Stimulated activated CD8-positive, alpha-beta memory T cell treated with anti-CD3 and anti-CD28 coated beads, Interleukin-7, amount 100 ng/mL, for 48 hours (primary cell): ENCODE data around the gene PROSER2.
A peak's percentile ranks its signal among the peaks of the same experiment; 100 is the strongest.

ENCODE experiments used
- DNase-seq, 2 donors: peaks; one replicate each; pipeline ENCODE4 v3.0.0-alpha.2; 2020; ENCODE audit warnings: low read depth in 1 of 2; ENCODE audit errors: extremely low read depth in 1 of 2

PROSER2 gene

DNA sequence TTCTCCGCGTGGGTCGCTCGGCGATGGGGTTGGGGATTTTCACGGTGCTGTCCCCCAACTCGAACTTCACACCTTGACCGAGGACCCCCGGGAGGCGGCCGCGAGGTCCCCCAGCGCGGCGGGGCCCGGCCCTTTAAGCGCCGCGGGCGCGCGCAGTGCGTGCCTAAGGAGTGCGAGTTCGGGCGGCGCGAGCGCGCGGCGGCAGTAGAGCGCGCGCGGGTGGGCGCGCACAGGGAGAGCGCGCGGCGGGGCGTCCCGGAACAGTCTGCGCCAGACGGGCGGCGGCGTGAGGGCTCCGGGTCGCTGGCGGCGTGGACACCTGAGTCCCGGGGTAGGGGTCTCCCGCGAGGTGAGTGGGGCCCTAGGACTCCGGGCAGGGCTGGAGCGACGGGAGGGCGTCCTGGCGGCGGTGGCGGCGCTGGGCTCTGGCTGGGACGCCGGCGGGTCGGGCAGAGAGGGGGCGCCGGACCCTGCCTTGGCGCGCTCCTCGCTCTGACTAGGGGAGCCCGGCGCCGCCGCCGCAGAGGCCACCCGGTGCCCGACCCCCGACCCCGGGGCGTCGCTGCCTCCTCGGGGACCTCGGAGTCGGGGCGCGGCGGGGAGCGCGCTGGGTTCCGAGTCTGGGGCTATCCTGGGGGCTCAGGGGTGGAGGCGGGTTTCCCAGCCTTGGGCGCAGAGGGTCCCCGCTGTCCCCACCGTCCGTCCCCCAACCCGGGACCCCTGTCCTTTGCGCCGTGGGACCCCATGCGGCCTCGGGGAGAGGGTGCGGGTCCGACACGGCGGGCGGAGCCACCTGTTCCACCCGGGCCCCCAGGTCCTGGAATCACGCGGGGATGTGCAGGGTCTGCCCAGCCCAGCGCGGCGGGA lies at the start of gene PROSER2:
Gene PROSER2, plus strand, starts transcription at position 235 of the 867 bp plus-strand sequence. CDS start 28,722 bp downstream, outside the sequence.
- peak; percentile 9 to 11 for DNase-seq

GRCh38 chr10:11773761-11774441 lies 49.3 kb upstream of the PROSER2 start:
- no peak for DNase-seq

DNA sequence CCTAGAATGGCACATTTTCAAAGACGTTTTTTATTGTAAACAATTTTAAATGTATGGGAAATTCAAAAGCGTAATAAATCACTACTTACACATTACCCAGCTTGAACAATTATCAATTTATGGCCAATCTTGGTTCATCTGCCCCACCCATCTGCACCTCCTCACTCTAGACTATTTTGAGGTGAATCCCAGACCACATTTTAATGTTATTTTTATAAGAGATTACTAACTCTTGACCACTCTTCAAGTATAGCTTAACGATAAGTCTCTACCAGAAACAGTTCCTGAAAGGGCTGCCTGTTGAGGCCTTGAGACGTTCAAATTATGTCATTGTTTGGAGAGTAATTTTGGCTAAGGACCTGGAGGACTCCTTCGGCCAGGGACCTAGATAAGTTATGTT lies 47.7 kb upstream of the PROSER2 start:
- DNase-seq, result no peak

DNA sequence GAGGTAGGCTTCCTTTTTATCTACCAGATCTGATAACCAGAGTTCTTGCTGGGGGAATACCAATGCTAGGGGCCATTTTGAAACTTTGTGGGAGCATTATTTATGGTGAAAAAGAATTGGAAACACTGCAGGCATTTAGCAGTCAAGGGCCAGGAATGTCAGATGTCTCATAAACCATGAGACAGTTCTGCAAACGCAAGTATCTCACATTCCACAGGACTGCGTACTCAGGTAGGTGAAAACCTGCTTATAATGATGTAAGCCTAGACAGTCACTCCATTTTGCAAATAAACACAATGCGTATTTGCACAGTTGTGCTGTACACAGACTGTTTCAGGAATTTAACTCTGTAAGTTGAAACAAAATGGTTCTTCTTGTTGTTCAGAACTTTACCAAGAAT lies 47.1 kb upstream of the PROSER2 start:
- DNase-seq, result no peak

DNA sequence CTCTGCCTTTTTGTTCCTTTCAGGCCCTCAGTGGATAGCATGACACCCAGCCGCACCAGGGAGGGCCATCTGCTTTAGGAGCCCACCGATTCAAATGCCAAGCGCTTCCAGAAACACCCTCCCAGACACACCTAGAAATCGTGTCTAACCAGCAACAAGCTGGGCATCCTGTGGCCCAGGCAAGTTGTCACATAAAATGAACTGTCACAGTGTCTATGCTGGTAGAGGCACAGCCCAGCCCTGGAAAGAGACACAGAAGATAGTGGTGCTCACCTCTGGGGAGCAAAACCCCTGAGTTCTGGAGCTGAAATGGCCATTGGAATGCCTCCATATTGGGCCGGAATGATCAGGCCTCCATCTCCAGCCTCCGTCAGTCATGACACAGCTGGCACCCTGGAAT lies 42.0 kb upstream of the PROSER2 start:
- no peak for DNase-seq

DNA sequence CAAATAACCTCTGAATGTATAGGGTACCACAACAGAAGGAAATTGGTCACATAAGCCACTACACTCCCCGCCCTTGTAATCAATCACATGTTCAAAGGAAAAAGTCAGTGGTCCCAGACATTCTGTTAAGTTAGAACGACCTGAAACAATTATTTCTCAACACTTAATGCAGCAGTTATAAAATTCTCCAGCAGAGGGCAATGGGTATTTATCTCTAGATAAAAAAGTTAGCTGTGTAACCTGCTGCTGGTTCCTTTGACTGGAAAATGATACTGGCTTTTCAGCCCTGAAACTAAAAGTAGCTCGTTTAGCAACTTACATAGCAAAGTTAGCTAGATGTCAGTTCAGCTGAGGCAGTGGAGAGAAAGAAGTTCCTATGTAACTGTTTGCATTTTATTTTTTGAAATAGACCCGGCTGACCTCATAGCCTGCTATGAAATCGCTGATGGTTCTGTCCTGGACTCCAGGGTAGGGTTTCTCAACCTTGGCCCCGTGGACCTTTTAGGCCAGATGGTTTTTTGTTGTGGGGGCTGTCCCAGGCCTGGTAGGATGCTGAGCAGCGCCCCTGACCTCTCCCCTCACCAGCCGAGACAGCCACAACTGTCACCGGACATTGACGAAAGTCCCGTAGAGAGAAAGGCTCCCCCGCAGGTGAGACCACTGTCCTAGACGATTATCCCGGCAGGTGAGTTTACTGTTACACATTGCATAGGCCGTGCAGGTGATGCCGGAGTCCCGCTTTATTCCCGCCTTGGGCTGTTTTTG lies 40.2 kb upstream of the PROSER2 start:
- no peak for DNase-seq

GRCh38 chr10:11783558-11783865 lies 39.6 kb upstream of the PROSER2 start:
- no peak for DNase-seq

GRCh38 chr10:11787374-11787773 lies 35.8 kb upstream of the PROSER2 start:
- DNase-seq, result no peak

DNA sequence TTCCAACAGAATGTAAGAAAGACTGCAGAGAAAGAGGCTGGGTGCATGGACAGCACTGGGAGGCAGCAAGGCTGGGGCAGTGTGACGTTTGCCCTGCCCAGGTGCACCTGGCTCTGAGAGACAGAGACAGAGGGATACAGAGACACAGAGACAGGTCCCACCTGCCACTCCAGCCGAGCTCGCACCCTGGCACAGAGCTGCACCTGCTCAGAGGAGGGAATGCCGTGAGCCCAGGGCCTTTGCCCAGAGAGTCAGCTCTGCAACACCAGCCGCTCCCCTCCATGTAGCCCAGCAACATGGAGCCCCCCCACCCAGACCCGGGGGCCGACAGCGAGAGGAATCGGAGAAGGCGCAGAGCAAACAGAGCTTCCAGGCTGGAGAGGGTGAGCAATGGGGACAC lies 35.3 kb upstream of the PROSER2 start:
- no peak for DNase-seq

DNA sequence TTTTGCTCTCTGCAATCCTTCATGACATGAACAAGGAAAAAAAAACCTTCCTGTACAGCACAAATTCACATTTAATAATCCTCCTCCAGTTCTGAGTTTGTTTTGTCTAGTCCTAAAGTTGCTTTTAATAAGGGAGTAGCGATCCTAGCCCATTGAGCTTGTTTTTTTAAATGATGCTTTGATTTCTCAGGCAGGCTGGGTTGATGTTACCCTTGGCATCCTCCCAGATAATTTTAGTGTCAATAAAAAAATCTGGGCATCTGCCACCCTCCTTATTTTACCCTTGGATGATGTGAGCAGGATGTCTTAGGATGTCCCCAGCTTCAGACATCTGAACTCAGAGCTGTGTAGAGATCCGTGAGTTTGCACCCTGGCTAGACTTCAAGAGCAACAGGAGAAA lies 33.9 kb upstream of the PROSER2 start:
- DNase-seq, result no peak

DNA sequence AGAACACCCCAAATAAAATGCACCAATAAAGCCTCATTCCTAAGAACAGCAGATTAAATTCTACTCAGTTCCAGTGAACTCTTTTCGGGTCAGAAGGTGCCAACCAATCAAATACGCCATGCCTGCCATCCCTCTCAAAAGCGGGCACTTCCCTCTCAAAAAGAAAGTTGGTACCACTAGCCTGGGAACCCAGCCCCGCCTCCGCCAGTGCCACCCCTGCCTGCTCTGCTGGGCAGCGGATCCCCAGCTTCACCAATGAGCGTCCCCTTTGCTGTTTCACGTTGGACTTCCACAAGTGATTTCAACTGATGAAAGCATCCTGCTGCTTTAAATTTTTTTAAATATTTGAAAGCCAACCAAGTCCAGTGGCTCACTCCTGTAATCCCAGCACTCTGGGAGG lies 33.2 kb upstream of the PROSER2 start:
- DNase-seq, result no peak

DNA sequence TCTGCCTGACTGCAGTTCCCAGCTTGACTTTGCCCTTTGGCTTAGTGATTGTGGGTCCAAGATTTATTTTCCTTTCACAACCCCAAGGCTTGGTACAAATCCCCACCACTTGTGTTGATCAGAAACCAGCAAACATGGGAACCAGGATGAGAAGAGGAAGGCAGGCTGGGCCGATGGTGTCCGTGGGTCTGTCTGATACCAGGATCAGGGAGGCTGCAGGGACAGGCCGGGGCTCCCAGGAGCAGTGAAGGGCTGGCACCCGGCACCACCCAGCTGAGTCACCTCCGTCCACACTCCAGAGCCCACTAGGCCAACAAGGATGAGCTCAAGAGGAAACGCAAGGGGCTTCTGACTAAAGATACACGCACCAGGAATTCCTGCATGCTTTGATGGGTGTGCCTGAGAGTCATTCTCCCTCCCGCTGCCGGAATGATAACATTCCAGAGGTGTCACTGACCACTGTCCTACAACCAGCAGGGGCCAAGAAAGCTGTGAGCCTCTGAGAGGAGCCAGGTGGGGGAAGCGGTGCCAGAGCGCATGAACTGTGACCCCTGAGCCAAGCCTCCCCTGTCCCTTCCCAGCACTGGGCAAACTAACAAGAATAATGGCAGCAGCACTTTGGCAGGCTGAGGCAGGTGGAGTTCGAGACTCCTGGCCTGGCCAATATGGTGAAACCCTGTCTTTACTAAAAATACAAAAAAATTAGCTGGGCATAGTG lies 29.2 kb upstream of the PROSER2 start:
- no peak for DNase-seq

DNA sequence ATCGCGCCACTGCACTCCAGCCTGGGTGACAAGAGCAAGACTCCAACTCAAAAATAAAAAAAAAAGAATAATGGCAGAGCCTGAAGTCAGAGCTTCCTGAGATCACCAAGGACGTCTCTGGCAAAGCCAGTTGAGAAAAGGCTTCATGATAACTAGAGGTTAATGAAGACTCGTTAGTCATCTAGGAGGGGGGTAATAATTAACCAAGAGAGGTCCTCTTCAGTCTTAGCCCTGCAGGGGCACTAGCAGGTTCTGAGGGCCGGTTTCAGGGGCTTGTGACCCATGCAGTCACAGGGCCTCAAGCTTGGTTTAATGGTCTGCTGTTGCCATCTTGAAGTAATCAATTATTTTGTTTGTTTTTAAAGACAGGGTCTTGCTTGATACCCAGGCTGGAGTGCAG lies 28.6 kb upstream of the PROSER2 start:
- DNase-seq, result no peak

DNA sequence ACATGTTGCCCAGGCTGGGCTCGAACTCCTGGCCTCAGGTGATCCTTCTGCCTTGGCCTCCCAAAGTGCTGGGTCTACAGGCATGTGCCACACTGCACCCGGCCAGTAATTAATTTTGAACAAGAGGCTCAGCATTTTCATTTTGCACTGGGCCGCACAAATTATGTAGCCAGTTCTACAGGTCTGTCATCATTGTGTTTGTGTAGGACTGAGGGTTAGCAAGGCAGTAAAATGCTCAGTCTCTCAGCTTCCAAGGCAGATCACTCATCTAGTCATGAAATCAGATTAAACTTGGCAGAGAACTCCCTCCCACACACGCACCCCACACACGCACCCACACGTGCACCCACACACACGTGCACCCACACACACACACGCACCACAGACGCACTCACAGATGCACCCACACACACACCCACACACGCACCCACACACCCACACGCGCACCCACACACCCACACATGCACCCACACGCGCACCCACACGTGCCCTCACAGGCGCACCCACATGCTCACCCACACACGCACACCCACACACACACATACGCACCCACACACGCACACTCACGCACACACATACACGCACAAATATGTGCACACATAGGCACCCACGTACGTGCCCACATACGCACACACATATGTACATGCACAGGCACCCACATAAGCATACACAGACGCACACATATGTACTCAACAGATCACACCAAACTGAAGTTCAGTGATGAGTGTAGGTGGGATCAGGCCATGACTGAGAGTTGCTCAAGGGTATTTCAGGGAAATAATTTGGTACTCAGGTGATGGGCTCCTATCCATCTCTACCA lies 27.8 kb upstream of the PROSER2 start:
- no peak for DNase-seq

DNA sequence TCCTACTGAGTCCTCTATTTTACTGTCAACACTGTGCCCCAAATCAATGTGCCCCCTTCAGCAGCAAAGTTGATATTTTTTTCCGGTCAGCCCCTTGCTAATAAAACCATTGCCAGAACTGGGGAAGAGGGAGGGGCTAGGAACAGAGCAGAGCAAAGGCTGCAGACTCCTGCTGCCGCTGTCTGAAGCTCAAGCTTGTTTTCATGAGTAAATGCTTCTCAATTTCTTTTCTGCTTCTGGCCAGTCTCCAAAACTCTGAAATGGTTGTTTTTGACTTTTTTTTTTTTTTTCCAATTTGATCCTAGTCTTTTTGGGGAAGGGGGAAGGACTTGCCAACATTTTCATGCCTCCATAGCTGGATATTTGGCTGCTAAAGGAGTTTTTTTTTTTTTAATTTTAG lies 26.7 kb upstream of the PROSER2 start:
- no peak for DNase-seq

DNA sequence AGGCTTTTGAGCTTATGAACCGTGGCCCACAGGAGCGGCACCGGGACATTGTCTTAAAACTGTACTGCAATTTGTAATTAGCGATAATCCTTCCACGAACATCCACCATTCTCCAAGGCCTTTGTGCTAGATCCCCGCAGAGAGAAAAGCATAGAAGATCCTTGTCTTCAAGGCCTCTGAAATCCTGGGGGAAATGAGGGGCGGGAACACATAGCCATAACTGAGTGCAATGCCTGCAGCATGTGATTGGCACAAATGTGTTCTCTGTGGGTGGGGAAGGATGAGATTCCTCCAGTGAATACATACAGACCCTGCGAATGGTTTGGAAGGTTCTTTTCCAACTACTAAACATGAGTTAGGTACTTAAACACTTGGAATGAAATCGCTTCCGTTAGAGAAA lies 25.9 kb upstream of the PROSER2 start:
- no peak for DNase-seq

DNA sequence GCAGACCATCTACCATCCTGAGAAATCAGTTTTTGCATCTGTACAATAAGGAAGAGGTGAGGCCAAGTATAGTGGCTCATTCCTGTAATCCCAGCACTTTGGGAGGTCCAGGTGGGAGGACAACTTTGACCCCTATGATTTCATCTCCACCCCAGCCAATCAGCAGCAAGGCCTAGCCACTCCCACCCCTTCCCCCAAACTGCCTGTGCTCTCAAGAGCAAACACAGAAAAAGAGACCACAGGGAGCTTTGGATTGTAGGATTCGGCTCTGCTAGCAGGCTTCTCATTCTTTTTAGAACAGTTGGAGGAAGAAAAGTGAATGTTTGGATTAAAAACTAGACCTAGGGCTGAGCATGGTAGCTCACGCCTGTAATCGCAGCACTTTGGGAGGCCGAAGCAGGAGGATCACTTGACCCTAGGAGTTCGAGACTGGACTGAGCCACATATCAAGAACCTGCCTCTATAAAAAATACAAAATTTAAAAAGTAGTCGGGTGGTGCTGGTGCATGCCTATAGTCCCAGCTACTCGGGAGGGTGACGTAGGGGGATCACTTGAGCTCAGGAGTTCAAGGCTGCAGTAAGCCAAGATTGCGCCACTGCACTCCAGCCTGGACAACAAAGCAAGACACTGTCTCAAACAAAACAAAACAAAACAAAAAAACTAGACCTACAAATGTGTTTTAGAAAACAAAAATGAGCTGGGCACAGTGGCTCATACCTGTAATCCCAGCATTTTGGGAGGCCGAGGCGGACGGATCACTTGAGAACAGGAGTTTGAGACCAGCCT lies 25.1 kb upstream of the PROSER2 start:
- DNase-seq, result no peak

GRCh38 chr10:11798845-11799735 lies 24.1 kb upstream of the PROSER2 start:
- no peak for DNase-seq

GRCh38 chr10:11799736-11800080 lies 23.4 kb upstream of the PROSER2 start:
- no peak for DNase-seq
